ENCODE results near the gene ARRDC5.
A peak's percentile ranks its signal among the peaks of the same experiment; 100 is the strongest.
"Not testable (repeated sequence)": the region's sequence is repeated elsewhere in the genome, so short reads cannot be mapped to it uniquely, and the experiment has no call there.

Gene ARRDC5

DNA sequence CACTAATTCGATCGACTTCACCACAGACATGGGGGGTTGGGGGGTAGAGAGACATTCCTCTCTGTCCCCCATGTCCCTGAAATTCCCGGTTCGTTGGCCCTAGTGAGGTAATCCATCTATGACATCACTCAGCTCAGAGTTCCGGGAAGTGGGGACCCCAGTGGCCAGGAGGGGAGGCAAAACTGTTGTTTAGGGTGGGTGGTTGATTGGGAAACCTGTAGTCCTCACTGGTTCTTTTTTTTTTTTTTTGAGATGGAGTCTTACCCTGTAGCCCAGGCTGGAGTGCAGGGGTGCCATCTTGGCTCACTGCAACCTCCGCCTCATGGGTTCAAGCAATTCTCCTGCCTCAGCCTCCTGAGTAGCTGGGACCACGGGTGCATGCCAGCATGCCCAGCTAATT is at the start of gene ARRDC5:
Gene ARRDC5 (minus strand): TSS at position 101 of the 400 bp plus-strand sequence. CDS start 71 bp downstream, at position 30.
- no peak for DNase-seq

DNA sequence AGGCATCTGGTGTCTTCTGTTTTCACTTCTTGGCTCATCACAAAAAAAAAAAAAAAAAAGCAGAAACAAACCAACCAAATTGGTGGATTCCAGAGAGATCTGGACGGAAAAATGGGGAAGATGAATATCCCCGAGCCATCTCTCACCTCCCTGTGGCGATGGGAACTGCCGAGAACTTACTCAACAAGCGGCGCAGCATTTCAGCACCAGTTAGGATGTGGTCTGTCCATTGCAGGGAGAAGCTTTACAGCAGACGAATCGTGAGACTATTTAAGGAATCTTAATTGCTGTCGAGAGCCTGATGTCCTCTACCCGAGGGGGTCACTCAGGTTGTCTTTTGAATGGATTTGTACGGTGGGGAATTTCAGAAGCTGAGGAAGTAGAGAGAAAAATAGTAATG is 49.0 kb upstream of the ARRDC5 start:
- peak; percentile 85 for DNase-seq

DNA sequence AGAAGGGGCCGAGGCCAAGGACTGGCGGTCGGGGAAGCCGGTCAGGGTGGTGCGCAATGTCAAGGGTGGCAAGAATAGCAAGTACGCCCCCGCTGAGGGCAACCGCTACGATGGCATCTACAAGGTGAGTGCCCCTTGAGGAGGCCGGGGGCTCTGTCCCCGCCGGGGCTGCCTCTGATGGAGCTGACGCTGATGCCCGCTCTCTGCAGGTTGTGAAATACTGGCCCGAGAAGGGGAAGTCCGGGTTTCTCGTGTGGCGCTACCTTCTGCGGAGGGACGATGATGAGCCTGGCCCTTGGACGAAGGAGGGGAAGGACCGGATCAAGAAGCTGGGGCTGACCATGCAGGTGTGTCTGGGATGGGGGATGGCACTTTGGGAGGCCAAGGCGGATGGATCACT is 48.0 kb upstream of the ARRDC5 start:
- DNase-seq, result peak; percentile 49

DNA sequence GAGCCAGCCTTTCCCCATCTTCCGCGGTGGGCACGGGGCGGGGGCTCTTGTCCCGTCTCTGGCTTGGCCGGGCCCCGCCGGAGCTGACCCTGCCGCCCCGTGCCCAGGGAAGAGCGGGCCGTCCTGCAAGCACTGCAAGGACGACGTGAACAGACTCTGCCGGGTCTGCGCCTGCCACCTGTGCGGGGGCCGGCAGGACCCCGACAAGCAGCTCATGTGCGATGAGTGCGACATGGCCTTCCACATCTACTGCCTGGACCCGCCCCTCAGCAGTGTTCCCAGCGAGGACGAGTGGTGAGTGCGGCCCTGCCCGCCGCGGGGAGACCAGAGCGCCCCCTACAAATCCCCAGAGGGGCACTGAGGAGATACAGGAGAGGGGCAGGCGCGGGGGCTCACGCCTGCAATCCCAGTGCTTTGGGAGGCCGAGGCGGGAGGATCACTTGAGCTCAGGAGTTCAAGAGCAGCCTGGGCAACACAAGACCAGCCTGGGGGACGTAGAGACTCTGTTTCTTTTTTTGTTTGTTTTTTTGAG is 39.0 kb upstream of the ARRDC5 start:
- DNase-seq, result not testable (repeated sequence)

DNA sequence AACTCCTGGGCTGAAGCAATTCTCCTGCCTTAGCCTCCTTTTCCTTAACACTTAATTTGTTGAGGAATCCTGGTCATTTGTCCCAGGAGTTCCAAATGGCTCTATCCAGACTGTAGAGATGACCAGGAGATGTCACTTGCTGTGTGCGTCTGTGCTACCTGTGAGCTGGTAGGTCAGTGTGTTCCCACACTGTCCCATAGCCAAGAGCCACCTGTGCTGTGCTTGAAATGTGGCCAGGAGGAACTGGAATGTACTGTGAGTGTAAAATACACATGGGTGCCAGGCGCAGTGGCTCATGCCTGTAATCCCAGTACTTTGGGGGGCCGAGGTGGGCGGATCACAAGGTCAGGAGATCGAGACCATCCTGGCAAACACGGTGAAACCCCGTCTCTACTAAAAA is 36.8 kb upstream of the ARRDC5 start:
- DNase-seq, result no peak

DNA sequence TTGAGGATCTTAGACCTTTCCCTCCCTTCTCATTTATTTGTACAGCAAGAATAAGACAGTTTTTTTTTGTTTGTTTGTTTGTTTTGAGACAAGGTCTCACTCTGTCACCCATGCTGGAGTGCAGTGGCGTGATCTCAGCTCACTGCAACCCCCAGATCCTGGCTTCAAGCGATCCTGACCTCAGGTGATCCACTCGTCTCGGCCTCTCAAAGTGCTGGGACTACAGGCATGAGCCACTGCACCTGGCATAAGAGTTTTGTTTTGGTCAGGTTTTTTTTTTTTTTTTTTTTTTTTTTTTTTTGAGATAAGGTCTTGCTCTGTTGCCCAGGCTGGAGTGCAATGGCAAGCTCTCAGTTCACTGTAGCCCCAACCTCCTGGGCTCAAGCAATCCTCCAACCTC is 35.8 kb upstream of the ARRDC5 start:
- DNase-seq, result not testable (repeated sequence)

DNA sequence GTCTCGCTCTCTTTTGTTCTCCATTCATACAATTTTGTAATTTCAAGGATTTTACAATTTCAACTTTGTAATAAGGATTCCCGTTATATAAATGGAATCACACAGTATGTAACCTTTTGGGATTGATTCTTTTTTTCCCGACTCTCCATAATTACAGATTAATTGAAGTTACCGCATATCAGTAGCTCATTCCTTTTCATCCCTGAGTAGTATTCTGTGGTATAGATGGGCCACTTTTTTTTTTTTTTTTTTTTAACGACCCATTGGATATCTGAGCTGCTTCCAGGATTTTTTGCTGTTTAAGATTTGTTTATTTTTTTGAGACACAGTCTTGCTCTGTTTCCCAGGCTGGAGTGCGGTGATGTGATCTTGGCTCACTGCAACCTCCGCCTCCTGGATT is 34.4 kb upstream of the ARRDC5 start:
- DNase-seq, result no peak

DNA sequence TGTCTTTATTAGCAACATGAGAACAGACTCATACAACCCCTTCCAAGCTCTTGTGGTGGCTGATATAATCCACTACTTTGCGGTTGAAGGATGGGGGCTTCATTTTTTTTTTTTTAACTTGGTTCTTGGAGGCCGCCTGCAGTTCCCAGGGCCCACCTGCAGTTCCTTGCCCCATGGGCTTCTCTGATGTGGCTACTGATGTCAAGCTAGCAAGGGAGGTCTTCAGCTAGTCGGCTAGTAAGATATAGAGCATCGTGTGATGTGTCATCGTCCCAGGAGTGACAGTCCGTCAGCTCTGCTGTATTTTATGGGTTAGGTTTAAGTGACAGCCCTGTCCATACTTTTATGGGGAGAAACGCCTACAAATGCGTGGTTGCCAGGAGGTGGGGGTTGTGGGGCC is 32.7 kb upstream of the ARRDC5 start:
- DNase-seq, result no peak

DNA sequence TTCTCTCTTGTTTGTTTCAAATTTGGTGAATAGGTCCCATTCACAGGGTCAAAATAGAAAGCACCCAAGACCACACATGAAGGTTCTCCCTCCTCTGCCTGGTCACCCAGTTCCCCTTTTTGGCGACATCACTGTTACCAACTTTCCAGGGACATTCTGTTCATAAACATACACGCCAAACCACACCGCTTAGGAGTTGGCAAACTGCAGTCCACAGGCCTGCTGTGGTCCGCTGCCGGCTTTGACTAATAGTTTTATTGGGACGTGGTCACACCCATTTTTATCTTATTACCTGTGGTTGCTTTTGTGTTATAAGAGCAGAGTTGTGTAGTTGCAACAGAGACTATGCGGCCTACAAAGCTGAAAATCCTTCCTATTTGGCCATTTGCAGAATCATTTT is 30.8 kb upstream of the ARRDC5 start:
- DNase-seq, result peak; percentile 93

DNA sequence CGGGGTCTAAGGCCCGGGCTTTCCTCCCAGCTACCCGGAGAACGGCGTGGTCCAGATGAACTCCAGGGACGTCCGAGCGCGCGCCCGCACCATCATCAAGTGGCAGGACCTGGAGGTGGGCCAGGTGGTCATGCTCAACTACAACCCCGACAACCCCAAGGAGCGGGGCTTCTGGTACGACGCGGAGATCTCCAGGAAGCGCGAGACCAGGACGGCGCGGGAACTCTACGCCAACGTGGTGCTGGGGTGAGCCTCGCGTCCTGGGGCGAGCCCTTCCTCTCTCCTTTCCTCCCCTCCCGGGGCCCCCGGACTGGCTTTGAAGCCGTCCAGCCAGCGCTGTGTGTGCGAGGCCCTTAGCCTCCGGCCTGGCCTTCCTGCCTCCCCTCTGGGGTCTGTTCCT is 30.0 kb upstream of the ARRDC5 start:
- DNase-seq, result no peak

DNA sequence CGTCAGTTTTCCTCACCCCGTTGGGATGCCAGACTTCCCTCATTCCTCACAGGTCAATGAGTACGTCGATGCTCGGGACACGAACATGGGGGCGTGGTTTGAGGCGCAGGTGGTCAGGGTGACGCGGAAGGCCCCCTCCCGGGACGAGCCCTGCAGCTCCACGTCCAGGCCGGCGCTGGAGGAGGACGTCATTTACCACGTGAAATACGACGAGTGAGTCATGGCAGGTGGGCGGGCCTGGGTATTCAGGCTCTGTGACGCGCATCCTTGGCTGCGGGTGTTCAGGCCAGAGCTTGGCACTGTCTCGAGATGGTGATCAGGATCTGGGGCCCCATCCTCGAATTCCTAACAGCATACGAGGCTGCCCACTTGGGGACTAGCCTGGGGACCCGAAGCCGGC is 28.0 kb upstream of the ARRDC5 start:
- DNase-seq, result no peak

DNA sequence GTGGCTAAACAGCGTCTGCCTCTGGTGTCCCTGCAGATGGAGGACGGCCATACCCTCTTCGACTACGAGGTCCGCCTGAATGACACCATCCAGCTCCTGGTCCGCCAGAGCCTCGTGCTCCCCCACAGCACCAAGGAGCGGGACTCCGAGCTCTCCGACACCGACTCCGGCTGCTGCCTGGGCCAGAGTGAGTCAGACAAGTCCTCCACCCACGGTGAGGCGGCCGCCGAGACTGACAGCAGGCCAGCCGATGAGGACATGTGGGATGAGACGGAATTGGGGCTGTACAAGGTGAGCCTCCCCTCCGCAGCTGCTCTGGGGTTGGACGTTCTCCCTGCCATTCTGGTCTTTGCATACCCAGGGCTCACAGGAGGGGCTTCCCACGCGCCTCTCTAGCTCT is 26.5 kb upstream of the ARRDC5 start:
- DNase-seq, result no peak

DNA sequence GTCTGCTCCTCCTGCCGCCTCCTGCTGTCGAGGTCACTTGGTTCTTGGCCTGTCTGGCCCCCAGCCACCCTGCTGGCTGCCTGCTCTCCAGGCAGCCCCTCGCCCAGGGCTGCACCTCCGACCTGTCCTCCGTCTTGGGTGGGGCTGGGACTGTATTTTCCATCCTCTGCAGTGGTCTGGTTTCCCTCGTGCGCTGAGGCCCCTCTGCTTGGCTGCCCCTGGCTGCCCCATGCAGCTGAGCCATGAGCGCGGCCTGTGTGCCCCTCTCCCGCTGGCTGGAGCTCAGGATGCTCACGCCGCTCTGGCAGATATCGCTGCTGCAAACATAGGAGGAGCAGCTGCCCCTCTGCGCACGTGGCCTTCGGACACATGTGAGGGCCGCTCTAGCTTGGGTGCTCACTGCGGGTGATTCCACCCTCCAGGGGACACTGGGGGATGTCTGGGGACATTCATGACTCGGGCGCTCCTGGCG is 20.6 kb upstream of the ARRDC5 start:
- DNase-seq, result no peak

DNA sequence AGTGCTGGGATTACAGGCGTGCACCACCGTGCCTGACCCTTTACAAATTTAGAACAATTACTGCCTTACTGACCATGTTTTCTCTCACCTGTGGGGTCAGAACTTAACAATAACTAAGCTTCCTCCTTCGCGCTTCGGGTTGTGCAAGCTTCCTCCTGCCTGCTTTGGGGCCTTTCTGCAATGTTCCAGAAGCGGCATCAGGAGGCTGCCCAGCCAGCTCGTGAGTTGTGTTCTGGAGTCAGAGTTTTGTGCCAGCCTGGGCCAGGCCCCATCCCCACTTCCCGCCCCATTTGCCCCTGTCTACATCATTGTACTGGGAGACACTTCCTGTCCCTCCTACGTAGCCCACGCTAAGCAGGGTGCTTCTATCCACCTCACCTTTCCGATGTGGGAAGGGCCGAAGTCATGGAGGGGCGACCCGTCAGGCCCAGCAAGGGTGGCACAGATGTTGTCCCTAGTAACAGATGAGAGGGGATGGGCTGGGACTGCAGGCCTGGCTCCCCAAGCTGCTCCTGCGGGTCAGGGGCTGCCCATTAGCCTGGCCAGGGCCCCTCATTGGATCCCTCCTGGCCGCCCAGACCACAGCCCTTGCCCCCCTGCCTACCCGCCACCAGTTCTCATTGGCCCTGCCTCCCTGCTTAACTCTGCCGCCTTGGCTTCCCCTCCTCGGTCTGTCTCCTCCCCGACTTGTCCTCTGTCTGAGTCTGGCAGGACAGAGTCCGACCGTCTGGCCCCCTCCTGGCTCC is 20.0 kb upstream of the ARRDC5 start:
- DNase-seq, result peak; percentile 34

DNA sequence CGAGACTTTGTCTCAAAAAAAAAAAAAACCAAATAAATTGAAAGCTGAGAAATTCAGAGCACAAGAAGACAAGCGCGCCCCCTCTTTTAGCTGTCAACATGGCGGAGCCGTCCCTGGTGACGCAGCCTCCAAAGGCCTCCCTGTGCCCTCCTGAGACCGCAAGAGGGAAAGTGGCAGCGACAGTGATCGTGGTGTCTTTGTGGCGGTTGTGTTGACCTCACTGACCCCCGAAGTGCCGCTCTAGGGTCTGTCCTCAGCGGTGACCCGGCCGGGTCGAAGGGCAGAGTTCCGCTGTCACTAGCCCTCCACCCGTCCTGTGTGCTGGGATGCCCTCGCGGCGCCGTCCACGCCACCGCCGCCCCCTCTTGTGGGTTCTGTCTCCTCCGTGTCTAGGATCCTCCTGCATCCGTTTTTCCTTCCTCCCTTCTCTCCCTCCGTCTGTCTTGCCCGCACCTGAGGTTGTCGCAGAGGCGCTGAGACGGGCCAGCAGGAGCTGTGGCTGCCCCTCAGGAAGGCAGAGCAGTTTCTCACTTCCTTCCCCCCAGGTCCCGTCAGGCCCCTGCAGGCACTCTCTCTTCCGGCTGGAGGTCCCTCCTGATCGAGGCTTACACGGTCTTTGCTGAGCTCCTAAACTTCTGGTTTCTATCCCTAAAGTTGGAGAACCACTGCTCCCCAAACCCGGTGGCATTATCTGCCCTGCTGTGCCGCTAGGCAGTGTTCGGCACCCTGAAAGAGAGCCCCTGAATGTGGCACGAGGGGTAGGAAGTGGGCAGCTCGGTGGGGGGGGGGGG is 13.8 kb upstream of the ARRDC5 start:
- DNase-seq, result peak; percentile 71

DNA sequence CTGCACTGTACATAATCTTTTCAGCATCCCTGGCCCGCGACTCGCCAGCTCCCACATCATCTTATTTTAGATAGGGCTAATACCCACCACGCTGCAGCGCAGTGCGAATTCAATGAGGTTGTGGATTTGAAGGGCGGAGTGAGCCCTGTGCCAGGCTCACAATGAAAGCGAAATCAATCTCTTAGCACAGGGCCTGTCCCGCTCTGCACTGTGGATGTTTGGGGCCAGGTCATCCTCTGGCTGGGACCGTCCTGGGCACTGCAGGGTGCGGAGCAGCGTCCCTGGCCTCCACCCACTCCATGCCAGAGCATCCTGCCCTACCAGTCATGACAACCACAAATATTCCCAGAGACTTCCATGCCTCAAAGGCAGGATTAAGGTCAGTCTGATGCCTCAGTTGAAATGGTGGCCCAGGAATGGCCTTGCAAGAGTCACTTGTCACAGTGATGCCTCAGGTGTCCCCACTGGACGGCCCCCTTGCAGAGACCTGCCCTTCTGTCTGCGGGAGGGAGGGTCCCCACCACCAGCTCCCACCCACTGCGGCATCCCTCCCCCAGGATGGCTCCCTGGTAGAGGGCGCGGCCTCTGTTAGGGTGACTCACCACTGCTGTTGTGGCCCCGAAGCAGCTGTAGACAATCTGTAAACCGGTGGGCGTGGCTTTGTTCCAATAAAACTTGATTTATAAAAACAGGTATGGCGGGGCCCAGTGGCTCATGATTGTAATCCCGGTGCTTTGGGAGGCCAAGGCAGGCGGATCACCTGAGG is 12.2 kb upstream of the ARRDC5 start:
- peak; percentile 58 for DNase-seq

DNA sequence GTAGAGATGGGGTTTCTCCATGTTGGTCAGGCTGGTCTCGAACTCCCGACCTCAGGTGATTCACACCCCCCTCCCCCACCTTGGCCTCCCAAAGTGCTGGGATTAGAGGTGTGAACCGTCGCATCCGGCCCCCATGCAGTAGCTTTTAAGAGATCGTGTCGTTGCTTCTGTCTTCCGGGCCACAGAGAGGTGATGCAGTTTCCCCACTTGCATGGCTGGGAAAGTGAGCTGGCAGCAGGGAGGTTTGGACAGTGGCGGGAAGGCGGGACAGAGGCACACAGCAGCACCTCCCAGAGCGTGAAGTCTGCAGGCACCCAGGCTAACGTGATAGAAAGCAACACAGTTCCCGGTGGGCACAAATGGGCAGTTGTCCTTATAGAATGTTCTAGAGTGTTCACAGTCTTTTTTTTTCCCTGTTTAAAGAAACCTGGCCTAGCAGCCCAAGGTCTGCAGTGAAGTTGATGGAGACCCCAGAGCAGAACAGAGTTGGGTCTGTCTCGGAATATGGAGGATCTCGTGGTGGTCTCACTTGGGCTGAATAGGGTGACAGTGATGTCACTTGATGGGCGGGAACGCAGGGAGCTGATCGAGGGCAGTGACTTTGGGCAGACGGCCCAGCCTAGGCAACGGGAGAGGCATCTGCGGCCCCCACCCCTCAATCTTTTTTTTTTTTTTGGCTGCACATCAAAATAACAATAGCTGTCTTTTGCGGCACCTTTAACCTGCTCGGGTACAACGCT is 11.5 kb upstream of the ARRDC5 start:
- no peak for DNase-seq

DNA sequence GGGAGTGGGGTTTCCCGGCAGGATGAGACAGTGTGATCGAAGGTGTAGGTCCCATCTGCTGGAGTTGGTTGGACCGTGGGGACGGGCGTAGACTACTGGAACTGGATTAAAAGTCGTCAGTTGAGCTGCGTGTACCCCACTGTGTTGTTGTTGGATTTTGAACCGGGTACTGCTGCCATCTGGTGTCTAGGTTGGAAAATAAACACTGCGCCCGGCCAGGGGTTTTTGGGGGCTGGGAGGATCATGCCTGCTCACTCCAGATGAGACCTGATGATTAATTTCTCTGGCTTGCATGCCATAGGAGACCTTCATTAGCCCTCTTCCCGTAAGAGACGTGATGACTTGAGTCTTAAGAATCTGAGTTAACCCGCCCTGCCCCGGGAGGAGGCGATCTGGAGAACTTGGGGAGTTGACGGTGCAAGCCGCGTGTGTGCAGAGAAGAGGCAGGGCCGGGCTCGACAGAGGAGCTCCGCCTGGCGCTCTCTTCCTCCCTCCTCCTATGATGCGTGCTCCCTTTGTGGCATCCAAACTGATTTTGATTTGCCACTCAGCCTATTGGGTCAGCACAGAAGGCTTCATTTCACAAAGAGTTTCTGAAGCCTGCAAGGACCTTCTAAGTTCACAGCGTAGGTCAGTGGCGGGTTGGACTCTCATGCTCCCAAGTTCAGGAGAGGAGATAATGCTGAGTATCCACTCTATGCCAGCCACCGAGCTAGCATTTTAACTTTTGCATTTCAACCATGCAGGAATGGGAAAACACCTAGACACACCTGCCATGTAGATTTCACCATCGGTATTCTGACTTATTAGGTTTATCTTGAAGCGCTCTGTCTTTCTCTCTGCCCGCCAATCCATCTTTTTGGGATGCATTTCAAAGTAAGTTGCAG is 9.3 kb upstream of the ARRDC5 start:
- peak; percentile 89 for DNase-seq

DNA sequence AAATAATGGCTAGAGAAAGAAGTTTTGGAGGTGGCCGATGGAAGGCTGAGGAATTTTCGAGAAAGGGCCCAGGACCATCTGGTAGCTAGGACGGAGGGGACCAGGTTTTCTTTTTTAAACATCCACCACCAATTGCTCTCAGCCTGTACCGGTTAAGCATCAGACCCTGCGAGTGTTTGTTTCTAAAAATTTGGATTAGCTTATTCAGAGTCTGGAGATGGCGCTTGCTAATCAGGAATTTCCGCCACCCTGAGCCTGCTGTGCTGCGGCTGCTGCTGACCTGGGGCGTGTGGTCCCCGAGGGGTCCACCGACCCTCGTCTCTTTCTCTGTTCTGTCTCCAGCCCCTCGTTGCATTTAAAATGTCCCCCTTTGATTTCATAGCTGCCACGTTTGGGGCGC is 8.6 kb upstream of the ARRDC5 start:
- DNase-seq, result no peak

DNA sequence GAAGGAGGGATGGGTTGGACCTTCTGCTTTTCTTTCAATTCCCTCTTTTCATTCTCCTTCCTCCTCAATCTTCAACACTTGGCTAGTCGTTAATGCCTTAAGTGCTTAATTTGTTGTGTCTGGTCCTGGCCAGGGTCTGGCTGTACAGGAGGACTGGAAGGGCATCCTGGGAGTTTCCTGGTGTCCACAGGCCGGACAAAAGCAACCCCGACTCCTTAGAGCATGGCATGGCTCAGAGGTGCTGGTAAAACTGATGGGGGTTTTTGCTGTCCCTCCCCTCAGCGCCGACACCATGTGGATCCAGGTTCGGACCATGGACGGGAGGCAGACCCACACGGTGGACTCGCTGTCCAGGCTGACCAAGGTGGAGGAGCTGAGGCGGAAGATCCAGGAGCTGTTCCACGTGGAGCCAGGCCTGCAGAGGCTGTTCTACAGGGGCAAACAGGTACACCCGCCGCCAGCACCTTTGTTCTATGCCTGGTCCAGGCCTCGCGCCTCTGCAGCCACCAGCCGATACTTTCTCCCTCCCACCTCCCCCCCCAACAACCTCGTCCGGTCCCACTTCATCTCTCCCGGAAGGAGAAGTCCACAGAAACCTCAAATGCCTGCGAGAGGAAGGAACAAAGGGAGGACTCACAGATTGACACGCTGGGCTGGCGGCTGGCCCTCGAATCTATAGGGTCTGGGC is 8.0 kb upstream of the ARRDC5 start:
- DNase-seq, result peak; percentile 86

All from MV-4-11 (cell line).